KOPT-K1 (cell line): ENCODE measurements around the gene MED12L.
A peak's percentile ranks its signal among the peaks of the same experiment; 100 is the strongest.
"Not testable (repeated sequence)": the region's sequence is repeated elsewhere in the genome, so short reads cannot be mapped to it uniquely, and the experiment has no call there.

Experiments
- H3K27ac ChIP-seq: fragments of 200-600 bp; sonication (generic); 2 replicates; pipeline ENCODE4 v1.5.1; 2016; ENCODE audit warnings: antibody characterized with exemption, mild to moderate bottlenecking, low read depth, low read length; ENCODE audit not compliant: poor library complexity, severe bottlenecking
- H3K36me3 ChIP-seq: fragments of 200-600 bp; sonication (generic); 2 replicates; pipeline ENCODE4 v1.5.1; 2017; ENCODE audit warnings: antibody characterized with exemption, mild to moderate bottlenecking, low read length, moderate library complexity; ENCODE audit not compliant: insufficient read depth
- H3K9me3 ChIP-seq: fragments of 200-600 bp; sonication (generic); 2 replicates; pipeline ENCODE4 v1.5.1; 2017; ENCODE audit warnings: antibody characterized with exemption, low read length, mild to moderate bottlenecking; ENCODE audit not compliant: insufficient read depth, poor library complexity, severe bottlenecking

The MED12L gene, protein sequence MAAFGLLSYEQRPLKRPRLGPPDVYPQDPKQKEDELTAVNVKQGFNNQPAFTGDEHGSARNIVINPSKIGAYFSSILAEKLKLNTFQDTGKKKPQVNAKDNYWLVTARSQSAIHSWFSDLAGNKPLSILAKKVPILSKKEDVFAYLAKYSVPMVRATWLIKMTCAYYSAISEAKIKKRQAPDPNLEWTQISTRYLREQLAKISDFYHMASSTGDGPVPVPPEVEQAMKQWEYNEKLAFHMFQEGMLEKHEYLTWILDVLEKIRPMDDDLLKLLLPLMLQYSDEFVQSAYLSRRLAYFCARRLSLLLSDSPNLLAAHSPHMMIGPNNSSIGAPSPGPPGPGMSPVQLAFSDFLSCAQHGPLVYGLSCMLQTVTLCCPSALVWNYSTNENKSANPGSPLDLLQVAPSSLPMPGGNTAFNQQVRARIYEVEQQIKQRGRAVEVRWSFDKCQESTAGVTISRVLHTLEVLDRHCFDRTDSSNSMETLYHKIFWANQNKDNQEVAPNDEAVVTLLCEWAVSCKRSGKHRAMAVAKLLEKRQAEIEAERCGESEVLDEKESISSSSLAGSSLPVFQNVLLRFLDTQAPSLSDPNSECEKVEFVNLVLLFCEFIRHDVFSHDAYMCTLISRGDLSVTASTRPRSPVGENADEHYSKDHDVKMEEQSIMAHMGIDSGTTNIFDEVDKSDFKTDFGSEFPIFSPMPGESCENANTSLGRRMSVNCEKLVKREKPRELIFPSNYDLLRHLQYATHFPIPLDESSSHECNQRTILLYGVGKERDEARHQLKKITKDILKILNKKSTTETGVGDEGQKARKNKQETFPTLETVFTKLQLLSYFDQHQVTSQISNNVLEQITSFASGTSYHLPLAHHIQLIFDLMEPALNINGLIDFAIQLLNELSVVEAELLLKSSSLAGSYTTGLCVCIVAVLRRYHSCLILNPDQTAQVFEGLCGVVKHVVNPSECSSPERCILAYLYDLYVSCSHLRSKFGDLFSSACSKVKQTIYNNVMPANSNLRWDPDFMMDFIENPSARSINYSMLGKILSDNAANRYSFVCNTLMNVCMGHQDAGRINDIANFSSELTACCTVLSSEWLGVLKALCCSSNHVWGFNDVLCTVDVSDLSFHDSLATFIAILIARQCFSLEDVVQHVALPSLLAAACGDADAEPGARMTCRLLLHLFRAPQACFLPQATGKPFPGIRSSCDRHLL (N-terminal part only)

DNA sequence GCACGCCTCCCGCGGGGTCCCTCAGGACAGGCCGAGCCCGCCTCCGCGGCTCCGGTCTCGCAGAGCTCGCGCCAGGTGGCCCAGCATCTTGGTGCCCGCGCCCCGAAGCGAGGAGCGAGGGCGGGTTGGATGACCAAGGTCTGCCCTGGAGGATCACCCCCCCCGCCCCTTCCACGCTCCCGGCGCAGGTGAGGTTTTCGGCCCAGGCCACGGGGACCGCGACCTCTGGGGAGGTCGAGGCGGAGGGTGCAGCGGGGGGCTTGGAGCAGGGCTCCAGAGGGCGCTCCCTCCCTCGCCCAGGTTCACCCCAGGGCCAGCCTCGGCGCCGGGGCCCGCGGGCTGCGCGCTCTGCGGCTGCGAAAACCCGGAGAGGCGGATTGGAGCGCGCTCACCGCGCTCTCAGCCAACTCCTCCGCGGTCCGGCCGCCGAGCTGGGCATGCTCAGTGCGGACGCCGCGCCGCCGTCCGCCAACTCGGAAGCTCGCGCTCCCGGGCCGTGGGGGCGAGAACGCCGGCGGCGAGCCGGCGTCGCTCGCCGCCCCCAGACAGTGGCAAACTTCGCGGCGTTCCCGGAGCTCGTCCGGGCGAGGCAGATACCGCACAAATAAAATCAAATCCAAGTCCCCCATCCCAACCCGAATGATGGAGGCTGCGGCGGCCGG is at the start of gene MED12L:
Gene MED12L (plus strand): TSS at position 438 of the 662 bp plus-strand sequence. CDS start 1,263 bp downstream, outside the sequence.
- Histone ChIP-seq H3K36me3 (no peaks in the 10 kb centered on the region), H3K27ac (peak within 1 kb of the TSS; percentile 70)

DNA sequence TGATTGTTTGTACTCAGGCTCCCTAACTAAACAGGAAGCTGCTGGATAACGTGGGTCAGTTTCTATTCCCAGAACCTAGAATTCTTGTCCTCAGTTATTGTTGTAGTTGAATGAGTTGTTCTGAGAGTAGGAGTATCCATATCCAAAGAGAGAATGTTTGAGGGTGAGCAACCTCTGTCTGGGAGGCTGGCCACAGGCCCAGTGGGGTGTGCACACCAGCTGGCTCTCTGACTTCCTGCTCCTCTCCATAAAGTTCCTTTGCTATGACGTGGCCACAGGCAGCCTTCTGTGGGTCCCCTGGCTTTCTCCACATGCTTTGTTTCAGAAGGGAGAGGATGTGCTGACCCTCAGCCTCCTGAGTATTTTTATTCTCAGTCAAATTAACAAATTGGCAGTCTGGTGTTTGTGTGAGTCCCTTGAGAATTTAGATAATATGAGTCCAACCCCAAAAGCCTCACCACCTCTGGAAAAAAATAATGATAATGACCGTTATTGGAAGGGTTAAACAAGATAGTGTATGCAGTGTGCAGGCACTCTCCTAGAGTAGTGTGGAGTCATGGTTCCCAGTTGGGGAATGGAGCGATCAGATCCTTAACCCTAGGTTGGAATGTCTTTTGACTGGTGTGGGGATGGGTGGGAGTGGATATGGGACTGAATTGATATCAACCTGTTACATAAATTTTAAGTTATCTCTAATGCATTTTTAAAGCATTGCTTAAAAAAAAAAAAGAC is 47.6 kb upstream of the MED12L start:
- Histone ChIP-seq H3K9me3 (no peaks in the 10 kb centered on the region), H3K36me3 (no peaks in the 10 kb centered on the region), H3K27ac (no peak overlapping the region)

More for the DNA sequence above, at the start of gene MED12L:
- H3K9me3 ChIP-seq: no peaks in the 10 kb centered on the region

DNA sequence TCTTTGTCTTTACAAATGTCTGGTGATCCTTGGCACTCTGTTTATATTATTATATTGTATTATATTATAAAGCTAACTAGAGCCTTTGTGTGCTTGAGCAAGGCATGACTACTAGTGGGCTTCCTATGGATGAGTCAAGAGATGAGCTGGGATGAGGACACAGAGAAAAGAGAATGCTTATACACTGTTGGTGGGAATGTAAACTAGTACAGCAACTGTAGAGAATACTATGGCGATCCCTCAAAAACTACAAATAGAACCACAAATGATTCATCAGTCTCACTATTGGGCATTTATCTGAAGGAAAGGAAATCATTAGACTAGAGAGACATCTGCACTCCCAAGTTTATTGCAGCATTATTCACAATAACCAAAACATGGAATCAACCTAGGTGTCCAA is 40.8 kb upstream of the MED12L start:
- Histone ChIP-seq H3K9me3 (no peaks in the 10 kb centered on the region), H3K36me3 (no peaks in the 10 kb centered on the region), H3K27ac (no peak overlapping the region)

DNA sequence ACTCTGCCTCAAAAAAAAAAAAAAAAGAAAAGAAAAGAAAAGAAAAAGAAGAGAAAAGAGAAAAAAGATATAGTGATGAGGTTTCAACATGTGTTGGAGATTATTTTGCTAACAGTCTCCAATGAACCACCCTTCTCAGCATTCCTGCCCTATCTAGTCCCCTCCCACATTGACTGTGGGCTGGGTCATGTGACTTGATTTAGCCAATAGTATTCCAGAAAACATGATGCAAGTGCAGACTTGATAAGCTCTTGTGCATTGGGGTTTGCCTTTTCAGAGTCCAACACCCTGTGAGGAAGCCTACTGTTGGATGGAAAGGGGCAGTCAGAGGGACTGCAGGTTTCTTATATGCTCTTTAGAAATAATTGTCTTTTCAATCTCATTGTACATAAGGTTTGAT is 37.8 kb upstream of the MED12L start:
- Histone ChIP-seq H3K27ac (no peak overlapping the region), H3K36me3 (no peaks in the 10 kb centered on the region), H3K9me3 (no peaks in the 10 kb centered on the region)

DNA sequence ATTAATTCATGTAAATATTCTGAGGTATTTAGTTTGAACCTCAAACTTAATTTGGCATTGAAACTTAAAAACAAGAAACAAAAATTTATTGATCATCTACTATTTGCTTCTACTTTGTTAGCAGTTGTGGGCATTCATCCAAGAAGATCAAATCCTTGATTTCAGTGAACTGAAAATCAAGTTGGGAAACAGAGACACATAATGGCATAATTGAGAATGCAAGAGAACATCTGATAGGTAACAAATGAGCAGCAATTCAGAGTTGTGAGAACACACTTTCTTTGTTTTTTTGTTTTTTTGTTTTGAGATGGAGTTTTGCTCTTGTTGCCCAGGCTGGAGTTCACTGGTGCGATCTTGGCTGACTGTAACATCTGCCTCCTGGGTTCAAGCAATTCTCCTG is 33.9 kb upstream of the MED12L start:
- no peak overlapping the region for H3K27ac ChIP-seq
- H3K36me3 ChIP-seq: no peaks in the 10 kb centered on the region
- no peaks in the 10 kb centered on the region for H3K9me3 ChIP-seq

DNA sequence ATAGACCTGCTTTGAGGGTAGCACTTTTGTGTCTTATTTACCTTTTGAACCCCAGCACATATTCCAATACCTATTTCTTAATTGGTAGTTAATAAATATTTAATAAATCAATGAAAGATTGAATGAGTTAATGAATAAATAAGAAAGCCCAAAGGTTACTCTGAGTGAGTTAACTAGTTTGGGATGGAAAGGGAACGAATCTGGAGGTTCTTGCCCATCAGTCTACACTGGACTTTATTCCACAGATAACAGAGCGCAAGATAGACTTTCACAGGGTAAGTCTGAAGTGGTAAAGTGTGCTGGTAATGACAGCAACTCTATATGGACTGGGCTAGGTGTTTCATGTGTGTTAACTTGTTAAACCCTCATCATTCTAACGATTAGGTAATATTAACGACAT is 33.1 kb upstream of the MED12L start:
- H3K27ac ChIP-seq: no peak overlapping the region
- H3K36me3 ChIP-seq: no peaks in the 10 kb centered on the region
- H3K9me3 ChIP-seq: no peaks in the 10 kb centered on the region

DNA sequence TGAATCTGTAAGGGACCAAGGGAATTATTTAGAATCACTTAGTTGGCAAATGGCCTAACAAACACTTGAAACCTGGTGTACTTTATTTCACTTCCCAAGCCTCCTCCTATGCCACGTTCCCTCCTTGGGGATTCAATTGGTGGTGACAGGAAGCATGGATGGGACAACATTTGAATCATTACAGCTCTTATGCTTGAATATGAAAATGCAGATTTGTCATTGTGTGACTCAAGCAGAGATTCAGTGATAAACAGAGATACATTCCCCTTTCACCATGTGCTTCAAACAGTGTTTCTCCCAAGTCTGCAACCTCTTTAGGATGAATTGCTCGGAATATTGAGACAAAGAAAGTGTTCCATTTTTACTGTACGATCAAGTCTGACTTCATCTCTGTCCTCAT is 32.7 kb upstream of the MED12L start:
- Histone ChIP-seq H3K9me3 (no peaks in the 10 kb centered on the region), H3K27ac (no peak overlapping the region), H3K36me3 (no peaks in the 10 kb centered on the region)

DNA sequence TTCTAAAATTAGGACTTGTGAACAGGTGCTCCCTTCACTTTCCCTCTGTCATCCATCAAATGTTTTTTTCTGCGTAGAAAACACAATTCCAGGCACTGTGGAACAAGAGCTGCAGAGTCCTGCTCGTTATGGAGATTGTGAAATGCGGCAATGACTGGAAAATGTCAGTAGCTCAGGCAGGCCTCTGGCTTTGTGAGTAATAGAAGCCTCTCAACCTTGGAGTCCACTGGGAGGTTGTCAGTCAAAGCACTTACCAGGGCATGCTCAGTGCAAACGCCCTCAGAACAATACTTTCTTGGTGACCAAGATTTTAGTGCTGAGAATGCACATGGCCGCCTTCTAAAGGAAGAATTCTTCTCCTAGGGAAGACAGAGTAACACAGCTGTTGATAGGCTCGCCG is 26.7 kb upstream of the MED12L start:
- H3K27ac ChIP-seq: no peak overlapping the region
- no peaks in the 10 kb centered on the region for H3K36me3 ChIP-seq
- H3K9me3 ChIP-seq: no peaks in the 10 kb centered on the region

DNA sequence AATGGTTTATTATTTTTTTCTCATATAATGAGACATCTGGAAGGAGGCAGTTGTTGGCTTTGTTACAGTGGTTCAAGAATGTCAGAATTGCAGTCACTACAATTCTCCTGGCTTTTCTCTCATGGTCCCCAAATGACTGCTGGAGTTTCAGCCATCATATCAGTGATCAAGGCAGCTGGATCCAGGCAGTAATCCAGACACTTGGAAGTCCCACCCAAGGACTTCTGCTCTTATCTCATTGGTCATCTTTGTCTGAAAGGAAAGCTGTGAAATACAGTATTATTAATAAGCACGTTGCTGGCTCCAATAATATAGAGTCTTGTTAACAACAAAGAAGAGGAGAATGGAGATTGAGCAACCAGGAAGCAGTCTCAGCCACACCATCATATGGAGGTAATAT is 22.9 kb upstream of the MED12L start:
- H3K36me3 ChIP-seq: no peaks in the 10 kb centered on the region
- H3K27ac ChIP-seq: no peak overlapping the region
- no peaks in the 10 kb centered on the region for H3K9me3 ChIP-seq

DNA sequence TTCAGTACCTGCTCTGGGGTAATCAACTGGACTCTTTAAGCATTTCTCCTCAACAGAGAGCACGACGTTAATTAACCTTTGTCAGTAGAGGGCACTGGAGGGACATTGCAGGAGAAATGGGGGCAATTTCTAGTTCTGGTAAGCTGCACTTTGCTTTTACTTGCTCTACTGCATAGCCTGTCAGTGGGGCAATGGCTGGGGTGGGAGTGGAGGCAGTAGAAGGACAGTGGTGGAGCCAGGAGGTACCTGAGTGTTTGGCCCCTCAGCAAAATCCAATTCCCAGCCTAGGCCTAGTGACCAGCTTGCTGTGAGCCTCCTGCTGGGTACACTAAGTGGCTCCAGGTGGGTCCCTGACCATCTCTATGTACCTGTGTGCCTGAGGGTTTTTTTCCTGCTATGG is 18.3 kb upstream of the MED12L start:
- no peaks in the 10 kb centered on the region for H3K36me3 ChIP-seq
- H3K27ac ChIP-seq: no peak overlapping the region
- H3K9me3 ChIP-seq: no peaks in the 10 kb centered on the region

DNA sequence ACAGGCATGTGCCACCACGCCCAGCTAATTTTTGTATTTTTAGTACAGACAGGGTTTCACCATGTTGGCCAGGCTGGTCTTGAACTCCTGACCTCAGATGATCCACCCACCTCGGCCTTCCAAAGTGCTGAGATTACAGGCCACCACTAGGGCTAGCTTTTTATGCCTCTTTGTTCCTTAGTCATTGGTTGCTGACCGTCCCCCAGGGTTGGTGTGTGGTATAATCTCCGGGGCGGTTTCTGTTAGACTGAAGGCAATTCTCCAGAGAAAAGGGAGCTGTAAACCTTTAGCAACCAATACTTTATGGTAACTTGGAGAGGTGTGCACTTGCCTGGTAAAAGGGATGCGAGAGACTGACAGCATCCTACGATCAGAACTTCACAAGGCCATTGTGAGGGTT is 12.6 kb upstream of the MED12L start:
- not testable (repeated sequence) for H3K9me3 ChIP-seq, H3K36me3 ChIP-seq, H3K27ac ChIP-seq

DNA sequence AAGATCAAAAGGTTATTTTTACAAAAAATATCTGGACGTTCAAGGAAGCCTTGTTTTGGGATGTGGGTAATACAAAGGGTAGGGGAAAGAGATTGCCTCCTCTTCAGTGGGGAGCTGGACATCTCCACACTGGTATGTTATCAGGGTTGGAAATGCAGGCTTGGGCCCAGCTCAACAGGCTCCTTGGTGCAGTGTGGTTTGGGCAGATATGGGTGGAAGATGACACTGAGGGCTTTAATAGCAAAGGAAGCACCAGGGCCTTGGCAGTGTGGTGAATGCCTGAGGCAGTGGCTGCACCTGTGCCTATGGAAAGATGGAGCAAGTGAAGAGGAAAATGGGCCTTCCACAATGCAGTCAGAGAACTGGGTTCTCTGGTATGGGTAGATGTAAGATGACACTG is 11.2 kb upstream of the MED12L start:
- no peaks in the 10 kb centered on the region for H3K9me3 ChIP-seq
- no peak overlapping the region for H3K27ac ChIP-seq

DNA sequence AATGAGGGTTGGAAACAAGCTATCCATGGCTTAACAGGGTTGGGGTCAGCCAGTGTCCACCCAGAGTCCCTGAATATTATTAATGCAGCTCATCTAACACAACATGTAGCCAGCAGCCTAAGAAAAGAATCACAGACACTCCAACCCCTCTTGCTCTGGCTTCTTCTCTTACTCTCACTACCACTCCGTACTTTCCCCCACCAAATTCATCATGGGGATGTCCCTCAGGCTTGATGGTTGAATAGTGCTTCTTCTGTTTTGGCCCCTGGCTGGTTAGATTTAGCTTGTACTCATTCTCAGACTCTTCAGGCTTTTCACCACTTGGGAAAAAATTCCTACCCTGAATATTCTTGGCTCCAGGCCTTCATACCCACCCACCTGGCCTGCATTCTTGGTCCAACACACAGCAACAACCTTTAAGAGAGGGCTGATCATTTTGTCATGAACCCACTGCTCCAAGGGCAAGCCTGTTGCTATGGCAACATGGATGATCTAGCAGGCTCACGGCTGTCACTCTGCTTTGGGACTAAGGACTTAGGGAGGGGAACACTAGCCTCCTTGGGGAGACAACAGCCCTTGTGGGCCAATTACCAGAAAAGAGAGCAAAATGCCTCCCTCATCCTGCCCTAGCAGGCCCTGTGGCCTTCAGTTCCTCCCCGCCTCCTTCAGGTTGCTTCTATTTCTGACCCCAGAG is 9.4 kb upstream of the MED12L start:
- no peaks in the 10 kb centered on the region for H3K36me3 ChIP-seq
- H3K27ac ChIP-seq: no peak overlapping the region
- H3K9me3 ChIP-seq: no peaks in the 10 kb centered on the region

More for the DNA sequence above, 11.2 kb upstream of the MED12L start:
- no peaks in the 10 kb centered on the region for H3K36me3 ChIP-seq

DNA sequence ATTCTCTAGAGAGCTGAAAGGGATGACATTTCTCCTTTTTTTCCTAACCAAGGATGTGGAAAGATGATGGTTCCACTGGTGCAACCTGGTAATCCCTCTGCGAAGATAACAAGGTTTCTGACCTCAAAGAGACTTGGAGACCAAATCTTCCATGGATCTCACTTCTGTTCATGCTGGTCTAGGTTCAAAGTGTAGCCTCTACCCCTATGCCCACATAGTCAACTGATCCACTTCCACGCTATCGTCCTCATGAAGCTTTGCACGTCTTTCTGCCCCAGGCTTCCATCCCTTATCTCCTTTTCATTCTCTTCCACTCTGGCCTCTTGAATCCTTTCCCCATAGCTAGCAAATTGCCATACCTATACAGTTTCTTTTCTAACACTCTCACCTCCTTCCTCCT is 8.8 kb upstream of the MED12L start:
- H3K36me3 ChIP-seq: no peaks in the 10 kb centered on the region
- H3K9me3 ChIP-seq: no peaks in the 10 kb centered on the region
- no peak overlapping the region for H3K27ac ChIP-seq
